H1 (cell line): ENCODE results near the gene BRCA1. TPM values are rescaled to one million over a fixed set of nuclear protein-coding genes. Genes with fewer than 3 reads are reported as not detected.

ENCODE experiments used
- CBX5 ChIP-seq: fragments of 300-800, 300-1000 bp; sonication (generic); IDR thresholded peaks from 2 replicates; pipeline ENCODE4 v1.7.1; 2016; ENCODE audit warnings: antibody characterized with exemption, low read length, low read depth
- JUND ChIP-seq: IDR thresholded peaks from 2 replicates; pipeline ENCODE4 v1.6.1; 2011; ENCODE audit warnings: mild to moderate bottlenecking, improper control_type of control experiment, low read length
- NANOG ChIP-seq: IDR thresholded peaks from 2 replicates; pipeline ENCODE4 v1.6.1; 2011; ENCODE audit warnings: low read length, low read depth, mild to moderate bottlenecking, inconsistent platforms; ENCODE audit not compliant: insufficient read depth, poor library complexity, severe bottlenecking
- SP4 ChIP-seq: IDR thresholded peaks from 2 replicates; pipeline ENCODE4 v1.6.1; 2012; ENCODE audit warnings: low read length, inconsistent platforms
- TAF7 ChIP-seq: optimal IDR thresholded peaks from 2 replicates; pipeline ENCODE3; 2011; ENCODE audit warnings: low read depth, mild to moderate bottlenecking, inconsistent platforms, low read length, moderate library complexity, borderline replicate concordance
- polyA plus RNA-seq, 7 experiments: library from polyadenylated mRNA; depleted of rRNA in 3 of 7; stranded (reverse) in 5 of 7; unstranded in 2 of 7; fragments of >200 nt in 5 of 7; fragments of 200-250 nt in 2 of 7; gene quantifications; 1 replicate in 5 of 7; 2 replicates in 1 of 7; 4 replicates in 1 of 7; pipeline versions ENCODE4 v1.2.1 to v1.2.3, GENCODE V29; 2011 to 2013; ENCODE audit warnings: missing spikeins in 2 of 7, mixed read lengths in 2 of 7
- total RNA-seq: library from RNA; stranded (reverse); fragmentation: NEBNext Ultra II Directional; extraction: Animal tissue kit (Norgen Biotek cat#: 25700); gene quantifications from 2 replicates; pipeline ENCODE4 v1.2.1, GENCODE V29; 2021
- TF ChIP-seq, protein P1 (sequence below): fragments of 300-600 bp; sonication (generic); IDR thresholded peaks from 2 replicates; pipeline ENCODE4 v1.7.1; 2012; ENCODE audit warnings: low read length, moderate library complexity, mild to moderate bottlenecking, inconsistent platforms; ENCODE audit not compliant: insufficient replicate concordance

The BRCA1 gene
- total and polyA plus RNA-seq, 2 of the 8 experiments (the other 6 are each of a cell fraction or from before 2014, with no cell fraction given): 30.7 to 39.2 TPM

- TF ChIP-seq, protein P1, sequence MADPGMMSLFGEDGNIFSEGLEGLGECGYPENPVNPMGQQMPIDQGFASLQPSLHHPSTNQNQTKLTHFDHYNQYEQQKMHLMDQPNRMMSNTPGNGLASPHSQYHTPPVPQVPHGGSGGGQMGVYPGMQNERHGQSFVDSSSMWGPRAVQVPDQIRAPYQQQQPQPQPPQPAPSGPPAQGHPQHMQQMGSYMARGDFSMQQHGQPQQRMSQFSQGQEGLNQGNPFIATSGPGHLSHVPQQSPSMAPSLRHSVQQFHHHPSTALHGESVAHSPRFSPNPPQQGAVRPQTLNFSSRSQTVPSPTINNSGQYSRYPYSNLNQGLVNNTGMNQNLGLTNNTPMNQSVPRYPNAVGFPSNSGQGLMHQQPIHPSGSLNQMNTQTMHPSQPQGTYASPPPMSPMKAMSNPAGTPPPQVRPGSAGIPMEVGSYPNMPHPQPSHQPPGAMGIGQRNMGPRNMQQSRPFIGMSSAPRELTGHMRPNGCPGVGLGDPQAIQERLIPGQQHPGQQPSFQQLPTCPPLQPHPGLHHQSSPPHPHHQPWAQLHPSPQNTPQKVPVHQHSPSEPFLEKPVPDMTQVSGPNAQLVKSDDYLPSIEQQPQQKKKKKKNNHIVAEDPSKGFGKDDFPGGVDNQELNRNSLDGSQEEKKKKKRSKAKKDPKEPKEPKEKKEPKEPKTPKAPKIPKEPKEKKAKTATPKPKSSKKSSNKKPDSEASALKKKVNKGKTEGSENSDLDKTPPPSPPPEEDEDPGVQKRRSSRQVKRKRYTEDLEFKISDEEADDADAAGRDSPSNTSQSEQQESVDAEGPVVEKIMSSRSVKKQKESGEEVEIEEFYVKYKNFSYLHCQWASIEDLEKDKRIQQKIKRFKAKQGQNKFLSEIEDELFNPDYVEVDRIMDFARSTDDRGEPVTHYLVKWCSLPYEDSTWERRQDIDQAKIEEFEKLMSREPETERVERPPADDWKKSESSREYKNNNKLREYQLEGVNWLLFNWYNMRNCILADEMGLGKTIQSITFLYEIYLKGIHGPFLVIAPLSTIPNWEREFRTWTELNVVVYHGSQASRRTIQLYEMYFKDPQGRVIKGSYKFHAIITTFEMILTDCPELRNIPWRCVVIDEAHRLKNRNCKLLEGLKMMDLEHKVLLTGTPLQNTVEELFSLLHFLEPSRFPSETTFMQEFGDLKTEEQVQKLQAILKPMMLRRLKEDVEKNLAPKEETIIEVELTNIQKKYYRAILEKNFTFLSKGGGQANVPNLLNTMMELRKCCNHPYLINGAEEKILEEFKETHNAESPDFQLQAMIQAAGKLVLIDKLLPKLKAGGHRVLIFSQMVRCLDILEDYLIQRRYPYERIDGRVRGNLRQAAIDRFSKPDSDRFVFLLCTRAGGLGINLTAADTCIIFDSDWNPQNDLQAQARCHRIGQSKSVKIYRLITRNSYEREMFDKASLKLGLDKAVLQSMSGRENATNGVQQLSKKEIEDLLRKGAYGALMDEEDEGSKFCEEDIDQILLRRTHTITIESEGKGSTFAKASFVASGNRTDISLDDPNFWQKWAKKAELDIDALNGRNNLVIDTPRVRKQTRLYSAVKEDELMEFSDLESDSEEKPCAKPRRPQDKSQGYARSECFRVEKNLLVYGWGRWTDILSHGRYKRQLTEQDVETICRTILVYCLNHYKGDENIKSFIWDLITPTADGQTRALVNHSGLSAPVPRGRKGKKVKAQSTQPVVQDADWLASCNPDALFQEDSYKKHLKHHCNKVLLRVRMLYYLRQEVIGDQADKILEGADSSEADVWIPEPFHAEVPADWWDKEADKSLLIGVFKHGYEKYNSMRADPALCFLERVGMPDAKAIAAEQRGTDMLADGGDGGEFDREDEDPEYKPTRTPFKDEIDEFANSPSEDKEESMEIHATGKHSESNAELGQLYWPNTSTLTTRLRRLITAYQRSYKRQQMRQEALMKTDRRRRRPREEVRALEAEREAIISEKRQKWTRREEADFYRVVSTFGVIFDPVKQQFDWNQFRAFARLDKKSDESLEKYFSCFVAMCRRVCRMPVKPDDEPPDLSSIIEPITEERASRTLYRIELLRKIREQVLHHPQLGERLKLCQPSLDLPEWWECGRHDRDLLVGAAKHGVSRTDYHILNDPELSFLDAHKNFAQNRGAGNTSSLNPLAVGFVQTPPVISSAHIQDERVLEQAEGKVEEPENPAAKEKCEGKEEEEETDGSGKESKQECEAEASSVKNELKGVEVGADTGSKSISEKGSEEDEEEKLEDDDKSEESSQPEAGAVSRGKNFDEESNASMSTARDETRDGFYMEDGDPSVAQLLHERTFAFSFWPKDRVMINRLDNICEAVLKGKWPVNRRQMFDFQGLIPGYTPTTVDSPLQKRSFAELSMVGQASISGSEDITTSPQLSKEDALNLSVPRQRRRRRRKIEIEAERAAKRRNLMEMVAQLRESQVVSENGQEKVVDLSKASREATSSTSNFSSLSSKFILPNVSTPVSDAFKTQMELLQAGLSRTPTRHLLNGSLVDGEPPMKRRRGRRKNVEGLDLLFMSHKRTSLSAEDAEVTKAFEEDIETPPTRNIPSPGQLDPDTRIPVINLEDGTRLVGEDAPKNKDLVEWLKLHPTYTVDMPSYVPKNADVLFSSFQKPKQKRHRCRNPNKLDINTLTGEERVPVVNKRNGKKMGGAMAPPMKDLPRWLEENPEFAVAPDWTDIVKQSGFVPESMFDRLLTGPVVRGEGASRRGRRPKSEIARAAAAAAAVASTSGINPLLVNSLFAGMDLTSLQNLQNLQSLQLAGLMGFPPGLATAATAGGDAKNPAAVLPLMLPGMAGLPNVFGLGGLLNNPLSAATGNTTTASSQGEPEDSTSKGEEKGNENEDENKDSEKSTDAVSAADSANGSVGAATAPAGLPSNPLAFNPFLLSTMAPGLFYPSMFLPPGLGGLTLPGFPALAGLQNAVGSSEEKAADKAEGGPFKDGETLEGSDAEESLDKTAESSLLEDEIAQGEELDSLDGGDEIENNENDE: no peak
- no peak for TF ChIP-seq TAF7
- no peak for TF ChIP-seq JUND
- no peak for TF ChIP-seq SP4
- no peak for TF ChIP-seq CBX5
- TF ChIP-seq NANOG: no peak
Observed at GRCh38 chr17:43056051-43056450, 69.1 kb downstream of the BRCA1 start (continued).
